Measurements from ENCODE around the gene MYRF.

DNA sequence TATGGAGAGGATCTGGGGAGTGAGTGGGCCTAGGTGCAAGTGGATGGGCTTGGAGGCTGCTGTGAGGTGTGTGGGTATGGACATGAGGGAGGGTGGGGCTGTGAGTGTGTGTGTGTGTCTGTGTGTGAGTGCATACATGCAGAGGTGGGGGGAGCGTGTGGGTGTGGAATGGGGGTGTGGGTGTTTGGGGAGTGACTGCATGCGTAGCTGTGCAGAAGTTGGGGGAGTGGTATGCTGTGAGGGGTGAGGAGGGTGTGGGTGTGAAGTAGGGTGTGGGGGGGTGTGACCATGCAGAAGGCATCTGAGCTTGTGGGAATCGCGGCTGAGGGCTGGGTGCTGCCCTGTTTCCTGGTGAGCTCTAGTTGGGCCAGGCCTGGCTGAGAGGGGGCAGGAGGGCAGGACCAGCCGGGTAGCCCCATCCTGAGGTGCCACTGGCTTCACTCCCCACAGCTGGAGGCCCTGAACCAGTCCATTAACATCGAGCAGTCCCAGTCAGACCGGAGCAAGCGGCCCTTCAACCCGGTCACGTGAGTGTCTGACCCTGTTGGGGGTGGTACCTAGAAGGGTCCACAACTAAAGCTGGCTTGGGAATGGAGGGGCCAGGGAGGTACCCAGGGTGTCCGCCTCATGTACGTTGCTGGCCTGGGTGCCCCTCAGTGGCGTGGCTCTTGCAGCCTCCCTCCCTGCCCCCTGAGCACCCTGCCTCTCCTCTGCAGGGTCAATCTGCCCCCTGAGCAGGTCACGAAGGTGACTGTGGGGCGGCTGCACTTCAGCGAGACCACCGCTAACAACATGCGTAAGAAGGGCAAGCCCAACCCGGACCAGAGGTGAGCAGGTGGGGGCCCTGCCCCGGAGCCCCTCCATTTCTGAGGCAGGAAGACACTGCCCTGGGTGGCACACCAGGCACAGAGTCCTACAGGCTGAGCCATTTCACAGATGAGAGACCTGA lies 23.4 kb downstream of the MYRF start:
- TF ChIP-seq CTCF (conservative IDR thresholded peaks at IDR 0.05) (no peak), ZFX (IDR thresholded peaks at IDR 0.05) (no peak)

Measured in C4-2B (cell line).